Bronchial epithelial cell (primary cell): ENCODE data around the gene ZNF280B. TPM values are rescaled to one million over a fixed set of nuclear protein-coding genes. Genes with fewer than 3 reads are reported as not detected.

ENCODE experiments used
- DNase-seq: peaks from one replicate; pipeline ENCODE4 v3.0.0-alpha.2; 2010; ENCODE audit warnings: low read depth
- FAIRE-seq: peaks from 2 replicates; lab custom pipeline; 2011; peaks lifted over from hg19 to GRCh38; lab: Jason Lieb, UNC
- H3K27me3 ChIP-seq: 2 replicates; pipeline ENCODE4 v1.5.1; 2011; ENCODE audit warnings: low read length; ENCODE audit not compliant: control insufficient read depth, insufficient read depth
- H3K36me3 ChIP-seq: 2 replicates; pipeline ENCODE4 v1.5.1; 2011; ENCODE audit warnings: low read length; ENCODE audit not compliant: control insufficient read depth, insufficient read depth
- H3K4me3 ChIP-seq: 2 replicates; pipeline ENCODE4 v1.5.1; 2011; ENCODE audit warnings: mild to moderate bottlenecking, low read depth, low read length, control low read depth
- CTCF ChIP-seq: IDR thresholded peaks from 2 replicates; pipeline ENCODE4 v1.5.1; 2011; ENCODE audit warnings: mild to moderate bottlenecking, moderate library complexity, low read length, control low read depth, inconsistent platforms; ENCODE audit not compliant: insufficient read depth, severe bottlenecking
- total RNA-seq: library from RNA; depleted of rRNA; stranded (reverse); fragments of >200 nt; gene quantifications from 2 replicates; pipeline ENCODE4 v1.2.1, GENCODE V29; 2014

Gene ZNF280B
- total RNA-seq, 1 donor from 2014 or later, result 0.26 TPM

DNA sequence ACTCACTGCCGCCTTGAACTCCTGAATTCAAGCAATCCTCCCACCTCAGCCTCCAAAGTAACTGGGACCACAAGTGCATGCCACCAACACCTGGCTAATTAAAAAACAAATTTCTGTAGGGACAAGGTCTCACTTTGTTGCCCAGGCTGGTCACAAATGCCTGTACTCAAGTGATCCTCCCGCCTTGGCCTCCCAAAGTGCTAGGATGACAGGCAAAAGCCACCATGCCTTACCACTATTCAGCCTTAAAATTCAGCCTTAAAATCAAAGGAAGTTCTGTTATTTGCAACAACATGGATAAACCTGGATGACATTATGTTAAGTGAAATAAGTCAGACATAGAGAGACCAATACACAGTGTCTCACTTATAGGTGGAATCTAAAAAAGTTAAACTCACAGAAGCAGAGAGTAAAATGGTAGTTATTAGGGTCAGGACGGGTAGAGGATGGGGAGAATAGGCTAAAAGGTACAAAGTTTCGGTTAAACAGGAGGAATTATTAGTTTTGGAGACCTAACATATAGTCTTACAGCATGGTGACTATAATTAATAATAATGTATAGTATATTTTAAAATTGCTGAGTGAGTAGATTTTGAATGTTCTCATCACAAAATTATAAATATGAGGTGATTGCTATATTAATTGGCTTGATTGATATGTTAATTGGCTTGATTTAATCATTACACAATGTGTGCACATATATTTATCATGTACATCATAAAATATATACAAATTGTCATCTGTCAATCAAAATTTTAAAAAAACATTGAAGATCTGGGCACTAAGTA lies 17.8 kb upstream of the ZNF280B start:
- no peaks in the 10 kb centered on the region for H3K36me3 ChIP-seq
- no peaks in the 10 kb centered on the region for H3K27me3 ChIP-seq
- no peak for DNase-seq
- TF ChIP-seq CTCF, result no peak
- no peak overlapping the region for H3K4me3 ChIP-seq
- no peak for FAIRE-seq

DNA sequence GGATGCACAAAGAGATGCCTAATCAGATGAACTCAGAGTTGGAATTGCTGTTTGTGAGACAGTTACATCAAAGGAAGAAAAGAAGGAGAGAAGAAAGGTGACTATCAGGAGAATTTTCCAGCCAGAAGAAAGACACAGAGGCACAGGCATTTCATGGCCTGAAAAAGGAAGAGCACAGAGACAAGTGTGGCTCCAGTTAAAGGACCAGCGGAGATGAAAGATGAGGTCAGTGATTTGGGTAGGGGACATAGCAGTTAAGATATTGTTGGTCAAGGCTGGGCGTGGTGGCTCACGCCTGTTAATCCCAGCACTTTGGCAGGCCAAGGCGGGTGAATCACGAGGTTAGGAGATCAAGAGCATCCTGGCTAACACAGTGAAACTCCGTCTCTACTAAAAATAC lies 15.0 kb upstream of the ZNF280B start:
- no peak for DNase-seq
- H3K4me3 ChIP-seq, result no peak overlapping the region
- TF ChIP-seq CTCF, result no peak
- no peaks in the 10 kb centered on the region for H3K27me3 ChIP-seq
- FAIRE-seq, result peak; percentile 43
- no peaks in the 10 kb centered on the region for H3K36me3 ChIP-seq

DNA sequence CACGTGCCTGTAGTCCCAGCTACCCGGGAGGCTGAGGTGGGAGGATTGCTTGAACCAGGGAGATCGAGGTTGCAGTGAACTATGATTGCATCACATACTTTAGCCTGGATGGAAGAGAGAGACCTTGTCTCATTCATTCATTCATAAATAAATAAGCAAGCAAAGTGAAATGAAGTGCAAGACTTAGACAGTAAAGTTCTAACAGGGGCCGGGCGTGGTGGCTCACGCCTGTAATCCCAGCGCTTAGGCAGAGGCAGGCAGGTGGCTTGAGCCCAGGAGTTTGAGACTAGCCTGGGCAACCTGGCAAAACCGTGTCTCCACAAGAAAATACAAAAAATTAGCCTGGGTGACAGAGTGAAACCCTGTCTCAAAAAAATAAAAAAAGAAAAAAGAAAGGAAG lies 13.1 kb upstream of the ZNF280B start:
- FAIRE-seq, result no peak
- DNase-seq, result no peak
- Histone ChIP-seq H3K4me3 (no peak overlapping the region), H3K36me3 (no peaks in the 10 kb centered on the region), H3K27me3 (no peaks in the 10 kb centered on the region)
- no peak for TF ChIP-seq CTCF

GRCh38 chr22:22520667-22521602 lies 12.4 kb upstream of the ZNF280B start:
- no peaks in the 10 kb centered on the region for H3K27me3 ChIP-seq
- no peaks in the 10 kb centered on the region for H3K36me3 ChIP-seq
- FAIRE-seq, result no peak
- DNase-seq, result no peak
- no peak for TF ChIP-seq CTCF
- no peak overlapping the region for H3K4me3 ChIP-seq

DNA sequence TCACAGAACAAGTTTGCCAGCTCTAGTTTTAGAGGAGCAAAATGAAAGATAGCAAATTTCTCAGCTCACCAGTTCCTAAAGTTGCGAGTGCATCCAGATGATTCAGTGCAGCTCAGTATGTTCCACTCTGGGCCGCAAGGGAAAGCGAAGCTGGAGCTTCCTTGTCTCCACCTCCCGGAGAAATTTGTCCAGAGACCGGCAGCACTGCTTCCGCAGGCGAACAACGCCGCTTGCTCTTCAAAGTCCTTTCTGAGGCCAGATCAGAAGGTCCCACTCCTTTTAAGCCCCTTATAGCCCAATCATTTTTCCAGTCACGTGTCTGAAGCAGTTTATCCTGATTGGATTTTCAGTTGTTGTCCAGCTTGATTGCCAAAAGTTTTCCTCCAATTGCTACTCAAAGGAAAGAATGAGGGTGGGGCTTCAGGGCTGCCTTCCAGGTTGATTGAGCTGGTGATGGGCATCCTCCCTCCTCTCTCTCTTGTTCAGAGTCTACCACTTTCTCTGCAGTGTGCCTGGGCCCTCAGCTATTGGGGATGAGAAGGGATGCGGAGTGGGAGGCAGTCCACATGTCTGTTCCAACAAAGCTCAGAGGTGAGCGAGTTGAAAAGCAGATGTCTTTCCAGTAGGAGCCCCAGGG lies 11.6 kb upstream of the ZNF280B start, which contains the start of gene ZNF280A:
Gene ZNF280A, minus strand, starts transcription at position 251 of the 637 bp plus-strand sequence. CDS start 4,640 bp downstream, outside the sequence.
- H3K4me3 ChIP-seq, result no peak within 1 kb of the TSS
- TF ChIP-seq CTCF, result no peak
- no peak for DNase-seq
- H3K36me3 ChIP-seq, result no peaks in the 10 kb centered on the region
- no peak for FAIRE-seq
- H3K27me3 ChIP-seq, result no peaks in the 10 kb centered on the region
